GM12875 (cell line): ENCODE measurements around the gene RAB12.

Source experiments
- H3K4me3 ChIP-seq: one replicate; pipeline ENCODE4 v1.5.1; 2011; ENCODE audit warnings: low read depth, low read length, control low read depth
- TF ChIP-seq, protein P1 (sequence below): IDR thresholded peaks from 2 replicates; pipeline ENCODE4 v1.5.1; 2011; ENCODE audit warnings: low read depth, mild to moderate bottlenecking, control low read depth, inconsistent platforms, low read length, moderate library complexity, borderline replicate concordance; ENCODE audit not compliant: insufficient read depth

RAB12 gene

DNA sequence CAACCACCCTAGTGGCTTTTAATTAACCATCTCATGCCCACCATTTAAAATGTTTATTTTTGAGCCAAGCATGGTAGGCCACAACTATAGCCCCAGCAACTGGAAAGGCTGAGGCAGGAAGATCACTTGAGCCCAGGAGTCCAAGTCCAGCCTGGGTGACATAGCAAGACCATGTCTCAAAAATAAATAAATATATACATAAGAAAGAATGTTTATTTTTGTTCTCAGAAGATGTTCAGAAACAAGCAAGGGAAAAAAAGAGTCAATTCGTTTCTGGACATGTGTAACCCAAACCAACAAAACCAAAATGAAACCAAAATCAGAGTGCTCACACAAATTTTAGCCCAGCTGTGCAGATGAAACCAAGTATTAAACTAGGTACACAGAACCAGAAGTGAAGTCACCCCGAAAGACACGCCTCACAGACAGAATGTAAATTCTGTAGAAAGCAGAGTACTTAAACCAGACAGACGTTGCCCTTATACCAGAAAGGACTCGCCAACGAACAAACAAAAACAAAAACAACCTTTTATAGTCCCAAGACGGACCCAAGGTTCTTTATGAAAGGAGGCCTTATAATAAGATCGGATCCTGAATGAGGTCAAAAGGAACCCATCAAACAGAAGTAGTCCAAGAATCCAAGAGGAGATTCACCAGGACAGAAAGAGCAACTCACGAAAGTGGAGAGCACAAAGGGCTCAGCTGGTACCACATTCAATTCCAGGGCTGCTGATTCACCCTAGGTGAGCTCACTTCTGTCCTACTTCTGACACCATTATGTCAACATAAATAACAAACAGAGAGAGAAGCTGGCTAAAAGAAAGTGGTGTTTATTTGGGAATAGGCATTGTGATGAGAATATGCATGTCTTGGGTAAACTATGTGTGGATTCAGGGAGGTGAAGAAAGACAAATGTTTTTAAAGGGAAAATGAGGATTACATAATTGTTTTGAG, 64.3 kb downstream of the RAB12 start:
- H3K4me3 ChIP-seq, result no peak overlapping the region
- TF ChIP-seq, protein P1, sequence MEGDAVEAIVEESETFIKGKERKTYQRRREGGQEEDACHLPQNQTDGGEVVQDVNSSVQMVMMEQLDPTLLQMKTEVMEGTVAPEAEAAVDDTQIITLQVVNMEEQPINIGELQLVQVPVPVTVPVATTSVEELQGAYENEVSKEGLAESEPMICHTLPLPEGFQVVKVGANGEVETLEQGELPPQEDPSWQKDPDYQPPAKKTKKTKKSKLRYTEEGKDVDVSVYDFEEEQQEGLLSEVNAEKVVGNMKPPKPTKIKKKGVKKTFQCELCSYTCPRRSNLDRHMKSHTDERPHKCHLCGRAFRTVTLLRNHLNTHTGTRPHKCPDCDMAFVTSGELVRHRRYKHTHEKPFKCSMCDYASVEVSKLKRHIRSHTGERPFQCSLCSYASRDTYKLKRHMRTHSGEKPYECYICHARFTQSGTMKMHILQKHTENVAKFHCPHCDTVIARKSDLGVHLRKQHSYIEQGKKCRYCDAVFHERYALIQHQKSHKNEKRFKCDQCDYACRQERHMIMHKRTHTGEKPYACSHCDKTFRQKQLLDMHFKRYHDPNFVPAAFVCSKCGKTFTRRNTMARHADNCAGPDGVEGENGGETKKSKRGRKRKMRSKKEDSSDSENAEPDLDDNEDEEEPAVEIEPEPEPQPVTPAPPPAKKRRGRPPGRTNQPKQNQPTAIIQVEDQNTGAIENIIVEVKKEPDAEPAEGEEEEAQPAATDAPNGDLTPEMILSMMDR, result no peak

DNA sequence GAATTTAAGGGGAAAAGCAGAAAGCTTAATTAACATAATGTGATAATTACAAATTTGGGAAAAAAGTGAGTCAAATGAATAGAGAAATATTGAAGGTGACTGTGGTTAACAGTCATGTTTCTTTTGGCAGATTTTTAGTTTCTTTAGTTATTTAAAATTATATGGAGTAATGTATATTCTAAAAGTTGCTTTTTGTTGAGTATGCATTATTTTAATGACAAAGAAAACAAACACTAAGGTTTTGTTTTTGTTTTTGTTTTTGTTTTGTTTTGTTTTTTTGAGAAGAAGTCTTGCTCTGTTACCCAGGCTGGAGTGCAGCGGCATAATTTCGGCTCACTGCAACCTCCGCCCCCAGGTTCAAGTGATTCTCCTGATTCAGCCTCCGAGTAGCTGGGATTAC, 65.8 kb downstream of the RAB12 start:
- H3K4me3 ChIP-seq, result no peak overlapping the region

GRCh38 chr18:8681196-8681595, 72.0 kb downstream of the RAB12 start:
- TF ChIP-seq, protein P1, result no peak
- H3K4me3 ChIP-seq, result no peak overlapping the region

More for the DNA sequence above, 65.8 kb downstream of the RAB12 start:
- TF ChIP-seq, protein P1, result no peak

GRCh38 chr18:8684577-8684976, 75.3 kb downstream of the RAB12 start:
- H3K4me3 ChIP-seq, result no peak overlapping the region
- TF ChIP-seq, protein P1, result no peak

- no peak overlapping the region for H3K4me3 ChIP-seq
Measured at GRCh38 chr18:8685141-8685913, 76.1 kb downstream of the RAB12 start.

DNA sequence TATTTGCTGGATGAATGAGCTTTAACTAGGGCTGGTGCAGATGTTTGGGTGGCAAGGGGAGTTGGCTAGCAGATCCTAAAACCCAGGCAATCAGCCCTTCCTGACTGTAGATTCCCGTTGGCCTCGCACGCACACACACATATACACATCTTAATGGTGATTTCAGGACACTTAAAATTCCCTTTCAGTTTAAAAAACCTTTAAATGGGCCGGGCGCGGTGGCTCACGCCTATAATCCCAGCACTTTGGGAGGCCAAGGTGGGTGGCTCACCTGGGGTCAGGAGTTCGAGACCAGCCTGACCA, 76.6 kb downstream of the RAB12 start:
- TF ChIP-seq, protein P1, result no peak
- H3K4me3 ChIP-seq, result no peak overlapping the region

More at GRCh38 chr18:8685141-8685913, 76.1 kb downstream of the RAB12 start:
- TF ChIP-seq, protein P1, result no peak
